Measurements from ENCODE around the gene ARHGEF1. TPM values are rescaled to one million over a fixed set of nuclear protein-coding genes. Genes with fewer than 3 reads are reported as not detected.

ARHGEF1 gene
- total RNA-seq, 2 experiments from 2014 or later = 1,019 to 1,047 TPM

GRCh38 chr19:41925208-41926003 lies 42.4 kb downstream of the ARHGEF1 start:
- peaks cover 10% of the 10 kb centered on the region for H3K27me3 Mint-ChIP-seq
- peaks cover 0 to 5% of the 10 kb centered on the region in 2 experiments for H3K27me3 ChIP-seq (ENCODE audit: control insufficient read depth in 1 of 2, insufficient read depth in 2 of 2, low read length in 2 of 2)
- intact Hi-C loops (cut with DNase I, micrococcal nuclease) = loop anchor here in 1 of 2 experiments (5.0 kb wide), 1 partner anchor 38 kb away; no protein-coding TSS in a partner anchor

DNA sequence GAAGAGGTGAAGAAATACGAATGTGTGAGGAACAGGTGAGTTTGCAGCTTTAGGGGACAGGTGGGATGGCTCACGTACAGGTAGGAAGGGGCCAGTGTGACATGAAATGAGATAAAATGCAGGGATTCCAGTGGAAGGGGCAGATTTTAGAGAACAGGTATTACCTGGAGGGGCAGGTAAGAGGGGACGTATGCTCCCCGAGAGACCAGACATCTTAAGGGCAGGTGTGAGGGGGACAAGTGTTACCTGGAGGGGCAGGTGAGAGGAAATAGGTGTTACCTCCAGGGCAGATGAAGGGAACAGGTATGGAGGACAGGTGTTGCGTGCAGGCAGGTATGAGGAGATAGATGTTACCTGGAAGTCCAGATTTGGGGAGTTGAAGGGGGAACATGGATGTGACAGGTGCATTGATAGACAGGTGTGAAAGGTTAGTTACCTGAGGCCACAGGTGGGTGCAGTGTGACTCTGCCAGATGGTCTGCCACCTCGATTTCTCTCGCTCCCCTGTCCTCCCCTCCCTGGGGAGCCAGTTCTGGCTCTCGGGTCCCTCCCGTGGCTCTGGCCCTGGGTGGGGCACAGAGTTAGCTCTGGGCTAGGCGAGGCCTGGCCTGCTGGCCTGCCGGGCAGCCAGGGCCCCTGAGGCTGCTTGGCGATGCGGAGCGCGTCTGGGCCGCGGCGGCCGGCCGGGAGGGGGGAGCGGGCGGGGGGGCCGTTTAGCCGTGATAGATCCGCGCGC lies 43.2 kb downstream of the ARHGEF1 start:
- H3K9me3 Mint-ChIP-seq = no peaks in the 10 kb centered on the region
- ATAC-seq (ENCODE audit: poor library complexity) = no peak
- intact Hi-C loops (cut with DNase I, micrococcal nuclease) = loop anchor here in 1 of 2 experiments (5.0 kb wide), 1 partner anchor 39 kb away; no protein-coding TSS in a partner anchor
- Histone ChIP-seq H3K4me3 (ENCODE audit: low read length) (no peak overlapping the region), H3K36me3 (ENCODE audit: insufficient read depth, low read length) (no peaks in the 10 kb centered on the region), H3K9me3 (ENCODE audit: control insufficient read depth in 1 of 2, insufficient read depth in 1 of 2, low read length in 2 of 2) (no peaks in the 10 kb centered on the region), H3K27me3 (ENCODE audit: control insufficient read depth in 1 of 2, insufficient read depth in 2 of 2, low read length in 2 of 2) (peaks cover 0 to 3% of the 10 kb centered on the region in 2 experiments), H3K27ac (ENCODE audit: low read depth in 1 of 2, low read length in 2 of 2) (no peak overlapping the region), H3K4me1 (ENCODE audit: insufficient read depth, low read length) (peaks cover 43% of the 10 kb centered on the region)
- ChIA-PET POLR2A (no interaction called here), CTCF (no interaction called here)
- peaks cover 38% of the 10 kb centered on the region for H3K4me1 Mint-ChIP-seq (ENCODE audit: low read depth)
- peaks cover 9% of the 10 kb centered on the region for H3K27me3 Mint-ChIP-seq
- H3K36me3 Mint-ChIP-seq (ENCODE audit: low read depth) = peaks cover 6% of the 10 kb centered on the region
- no peak overlapping the region for H3K27ac Mint-ChIP-seq
- H3K4me3 Mint-ChIP-seq = no peak overlapping the region
- TF ChIP-seq, protein P1, sequence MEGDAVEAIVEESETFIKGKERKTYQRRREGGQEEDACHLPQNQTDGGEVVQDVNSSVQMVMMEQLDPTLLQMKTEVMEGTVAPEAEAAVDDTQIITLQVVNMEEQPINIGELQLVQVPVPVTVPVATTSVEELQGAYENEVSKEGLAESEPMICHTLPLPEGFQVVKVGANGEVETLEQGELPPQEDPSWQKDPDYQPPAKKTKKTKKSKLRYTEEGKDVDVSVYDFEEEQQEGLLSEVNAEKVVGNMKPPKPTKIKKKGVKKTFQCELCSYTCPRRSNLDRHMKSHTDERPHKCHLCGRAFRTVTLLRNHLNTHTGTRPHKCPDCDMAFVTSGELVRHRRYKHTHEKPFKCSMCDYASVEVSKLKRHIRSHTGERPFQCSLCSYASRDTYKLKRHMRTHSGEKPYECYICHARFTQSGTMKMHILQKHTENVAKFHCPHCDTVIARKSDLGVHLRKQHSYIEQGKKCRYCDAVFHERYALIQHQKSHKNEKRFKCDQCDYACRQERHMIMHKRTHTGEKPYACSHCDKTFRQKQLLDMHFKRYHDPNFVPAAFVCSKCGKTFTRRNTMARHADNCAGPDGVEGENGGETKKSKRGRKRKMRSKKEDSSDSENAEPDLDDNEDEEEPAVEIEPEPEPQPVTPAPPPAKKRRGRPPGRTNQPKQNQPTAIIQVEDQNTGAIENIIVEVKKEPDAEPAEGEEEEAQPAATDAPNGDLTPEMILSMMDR (IDR thresholded peaks at IDR 0.05) = no peak
- DNase-seq = no peak

More at GRCh38 chr19:41925208-41926003, 42.4 kb downstream of the ARHGEF1 start:
- Histone ChIP-seq H3K27ac (ENCODE audit: low read depth in 1 of 2, low read length in 2 of 2) (no peak overlapping the region), H3K9me3 (ENCODE audit: control insufficient read depth in 1 of 2, insufficient read depth in 1 of 2, low read length in 2 of 2) (no peaks in the 10 kb centered on the region), H3K36me3 (ENCODE audit: insufficient read depth, low read length) (no peaks in the 10 kb centered on the region), H3K4me1 (ENCODE audit: insufficient read depth, low read length) (peaks cover 42% of the 10 kb centered on the region), H3K4me3 (ENCODE audit: low read length) (no peak overlapping the region)
- peaks cover 6% of the 10 kb centered on the region for H3K36me3 Mint-ChIP-seq (ENCODE audit: low read depth)
- ATAC-seq (ENCODE audit: poor library complexity) (no peak), DNase-seq (no peak)
- peaks cover 30% of the 10 kb centered on the region for H3K4me1 Mint-ChIP-seq (ENCODE audit: low read depth)
- POLR2A ChIA-PET = interaction anchor here (1.2 kb wide), 1 partner anchor 38 kb away, joined by 4 read pairs; no protein-coding TSS in a partner anchor
- H3K27ac Mint-ChIP-seq = no peak overlapping the region
- no peaks in the 10 kb centered on the region for H3K9me3 Mint-ChIP-seq
- H3K4me3 Mint-ChIP-seq = no peak overlapping the region
- CTCF ChIA-PET = interaction anchor here (1.1 to 1.4 kb wide), 2 partner anchors 52 to 66 kb away, joined by 3 to 5 read pairs; no protein-coding TSS in a partner anchor
- TF ChIP-seq, protein P1 (IDR thresholded peaks at IDR 0.05) = no peak

- Histone ChIP-seq H3K27me3 (ENCODE audit: control insufficient read depth in 1 of 2, insufficient read depth in 2 of 2, low read length in 2 of 2) (peaks cover 0 to 3% of the 10 kb centered on the region in 2 experiments), H3K9me3 (ENCODE audit: control insufficient read depth in 1 of 2, insufficient read depth in 1 of 2, low read length in 2 of 2) (no peaks in the 10 kb centered on the region), H3K27ac (ENCODE audit: low read depth in 1 of 2, low read length in 2 of 2) (no peak overlapping the region), H3K36me3 (ENCODE audit: insufficient read depth, low read length) (no peaks in the 10 kb centered on the region), H3K4me3 (ENCODE audit: low read length) (no peak overlapping the region), H3K4me1 (ENCODE audit: insufficient read depth, low read length) (peaks cover 41% of the 10 kb centered on the region)
- Mint-ChIP-seq H3K9me3 (no peaks in the 10 kb centered on the region), H3K27me3 (peaks cover 6% of the 10 kb centered on the region), H3K4me3 (no peak overlapping the region), H3K4me1 (ENCODE audit: low read depth) (peaks cover 41% of the 10 kb centered on the region), H3K36me3 (ENCODE audit: low read depth) (peaks cover 6% of the 10 kb centered on the region), H3K27ac (no peak overlapping the region)
- no peak for DNase-seq
- CTCF ChIA-PET = no interaction called here
- intact Hi-C loops (cut with DNase I, micrococcal nuclease) = loop anchor here in 1 of 2 experiments (5.0 kb wide), 1 partner anchor 40 kb away; no protein-coding TSS in a partner anchor
- no peak for ATAC-seq (ENCODE audit: poor library complexity)
- TF ChIP-seq, protein P1 (IDR thresholded peaks at IDR 0.05) = no peak
- POLR2A ChIA-PET = interaction anchor here (1.7 to 4.7 kb wide), 7 partner anchors 15 to 56 kb away, joined by 4 to 62 read pairs (median 8); partner anchors contain the start of gene ARHGEF1
Measured at GRCh38 chr19:41926763-41927496, 43.9 kb downstream of the ARHGEF1 start.

All from CD4-positive, alpha-beta T cell (primary cell).